Activated CD8-positive, alpha-beta memory T cell treated with anti-CD3 and anti-CD28 coated beads for 48 hours (primary cell): ENCODE results near the gene TMEM81.

Experiments used
- DNase-seq, 3 experiments: peaks; one replicate each; pipeline ENCODE4 v3.0.0-alpha.2; 2020; ENCODE audit warnings: low read depth in 2 of 3, low spot score in 2 of 3

The TMEM81 gene

GRCh38 chr1:205061227-205061626 lies 23.0 kb downstream of the TMEM81 start:
- DNase-seq, result no peak

DNA sequence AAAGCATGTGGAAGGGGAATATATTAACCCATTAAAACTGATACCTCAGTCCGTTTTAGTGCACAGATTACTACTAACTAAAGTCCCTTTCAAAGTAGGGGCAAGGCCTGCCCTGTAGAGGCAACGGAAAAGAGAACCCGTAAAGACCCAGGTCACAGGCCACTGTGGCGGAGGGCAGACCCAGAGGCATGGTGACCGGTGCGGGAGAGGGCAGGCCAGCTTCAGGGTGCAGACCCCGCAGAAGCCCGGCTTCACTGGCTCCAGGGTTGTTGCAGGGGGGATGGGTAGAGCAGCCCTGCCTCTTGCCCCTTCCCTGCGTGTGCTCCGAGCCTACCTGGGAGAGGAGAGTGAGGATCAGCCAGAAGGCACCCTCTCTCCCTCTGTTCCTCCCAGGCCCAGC lies 23.5 kb downstream of the TMEM81 start:
- no peak for DNase-seq

- DNase-seq, result no peak
These were observed 24.6 kb downstream of the TMEM81 start for GRCh38 chr1:205059660-205060059.

DNA sequence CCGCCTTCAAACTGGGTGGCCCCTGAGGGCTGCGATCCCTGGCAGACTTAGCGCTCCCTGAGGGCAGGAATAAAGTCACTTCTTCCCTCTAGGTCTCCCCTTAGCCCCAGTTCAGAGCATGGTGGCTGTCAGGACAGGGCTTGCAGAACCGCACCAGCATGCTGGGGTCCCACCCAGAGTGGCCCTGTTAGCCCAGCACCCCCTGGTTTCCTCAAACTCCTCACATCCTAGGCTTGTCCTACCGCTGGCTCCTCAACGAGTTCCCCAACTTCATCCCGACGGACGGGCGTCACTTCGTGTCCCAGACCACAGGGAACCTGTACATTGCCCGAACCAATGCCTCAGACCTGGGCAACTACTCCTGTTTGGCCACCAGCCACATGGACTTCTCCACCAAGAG lies 25.4 kb downstream of the TMEM81 start:
- DNase-seq, result no peak

DNA sequence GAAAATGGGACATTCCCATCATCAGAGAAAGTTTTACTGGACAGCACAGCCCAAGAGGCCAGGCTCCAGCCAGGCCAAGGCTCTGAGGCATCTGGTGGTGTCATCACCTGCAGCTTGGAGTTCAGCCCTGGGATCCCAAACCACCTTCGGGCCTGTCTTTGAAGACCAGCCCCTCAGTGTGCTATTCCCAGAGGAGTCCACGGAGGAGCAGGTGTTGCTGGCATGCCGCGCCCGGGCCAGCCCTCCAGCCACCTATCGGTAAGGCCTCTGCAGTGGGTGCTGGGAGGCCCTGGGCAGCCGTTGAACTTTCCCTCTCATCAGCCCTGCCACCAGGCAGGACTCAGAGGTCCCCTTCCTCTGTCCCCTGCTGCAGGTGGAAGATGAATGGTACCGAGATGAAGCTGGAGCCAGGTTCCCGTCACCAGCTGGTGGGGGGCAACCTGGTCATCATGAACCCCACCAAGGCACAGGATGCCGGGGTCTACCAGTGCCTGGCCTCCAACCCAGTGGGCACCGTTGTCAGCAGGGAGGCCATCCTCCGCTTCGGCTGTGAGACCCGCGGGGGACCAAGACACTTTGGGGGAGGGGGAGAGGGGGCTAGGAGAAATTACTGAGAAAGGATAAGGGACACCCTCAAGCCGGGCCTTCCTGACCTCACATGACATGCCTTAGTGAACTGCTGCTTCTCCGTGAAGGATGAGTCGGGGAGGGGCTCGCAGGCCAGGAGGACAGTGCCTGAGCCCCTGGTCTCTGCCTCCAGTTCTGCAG lies 26.3 kb downstream of the TMEM81 start:
- DNase-seq, result no peak

DNA sequence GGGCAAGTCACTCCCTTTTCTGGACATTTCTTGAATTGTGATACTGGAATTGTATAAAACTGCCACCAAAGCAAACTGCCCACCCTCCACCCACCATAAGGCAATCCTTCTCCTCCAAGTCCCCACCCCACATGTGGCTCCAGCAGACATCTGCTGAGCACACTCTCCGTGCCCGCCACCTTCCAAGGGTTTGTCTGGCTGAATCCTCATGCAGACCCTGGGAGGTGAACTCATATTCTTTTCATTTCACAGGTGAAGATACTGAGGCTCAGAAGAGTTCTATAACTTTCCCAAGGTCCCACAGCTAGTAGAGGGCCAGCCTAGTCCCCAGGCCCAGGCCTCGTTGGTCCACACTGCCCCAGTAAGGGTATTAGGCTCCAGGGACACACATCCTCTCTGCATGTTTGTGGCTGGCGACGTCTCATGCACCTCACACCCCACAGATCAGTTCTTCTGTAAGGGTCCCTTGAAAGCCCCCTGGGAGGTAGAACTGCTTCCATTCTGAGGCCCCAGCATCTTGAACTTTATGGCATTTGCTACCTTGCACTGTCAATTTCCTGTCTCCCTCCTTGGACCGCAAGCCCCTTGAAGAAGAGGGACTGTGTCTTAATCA lies 27.2 kb downstream of the TMEM81 start:
- no peak for DNase-seq

GRCh38 chr1:205056188-205056611 lies 28.1 kb downstream of the TMEM81 start:
- DNase-seq, result no peak

DNA sequence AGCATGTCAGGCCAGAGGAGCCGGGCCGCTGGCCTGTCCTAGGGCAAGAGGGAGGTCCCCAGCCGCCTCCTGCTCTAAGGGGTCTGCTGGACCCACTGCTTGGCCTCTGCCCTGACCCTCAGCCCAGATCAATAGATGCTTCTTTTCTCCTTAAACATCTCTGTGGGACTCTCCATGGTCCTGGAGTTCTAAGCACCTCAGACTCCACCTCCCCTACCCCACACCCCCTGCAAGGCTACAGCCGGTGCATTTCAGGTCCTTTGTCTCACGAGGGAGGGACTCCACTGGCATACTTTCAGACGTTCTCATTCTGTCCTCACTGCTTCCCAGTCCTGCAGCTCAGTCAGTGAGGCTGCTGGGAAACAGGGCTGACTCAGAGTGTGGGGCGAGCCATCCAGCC lies 30.2 kb downstream of the TMEM81 start:
- no peak for DNase-seq

GRCh38 chr1:205053296-205053695 lies 31.0 kb downstream of the TMEM81 start:
- DNase-seq, result no peak

- DNase-seq, result no peak
These were observed 31.6 kb downstream of the TMEM81 start for GRCh38 chr1:205052690-205053089.

DNA sequence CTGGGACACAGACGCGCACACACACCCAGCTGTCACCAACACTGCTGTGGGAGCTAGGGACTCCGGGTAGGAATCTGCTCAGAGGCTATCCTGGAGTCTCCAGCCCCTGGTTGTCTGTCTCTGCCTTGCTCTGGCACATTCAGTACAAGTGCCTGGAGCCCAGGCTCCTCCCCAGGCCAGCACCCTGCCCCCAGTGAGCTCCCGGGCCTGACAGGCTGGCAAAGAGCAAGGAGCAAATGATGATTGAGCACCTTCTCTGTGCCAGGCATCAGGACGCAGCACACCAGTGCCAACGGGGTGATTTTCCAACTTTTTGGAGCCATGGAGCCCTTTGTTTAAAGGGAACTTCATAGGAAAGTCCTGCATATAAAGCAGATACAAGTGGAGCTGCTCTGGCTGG lies 34.8 kb downstream of the TMEM81 start:
- DNase-seq, result no peak

DNA sequence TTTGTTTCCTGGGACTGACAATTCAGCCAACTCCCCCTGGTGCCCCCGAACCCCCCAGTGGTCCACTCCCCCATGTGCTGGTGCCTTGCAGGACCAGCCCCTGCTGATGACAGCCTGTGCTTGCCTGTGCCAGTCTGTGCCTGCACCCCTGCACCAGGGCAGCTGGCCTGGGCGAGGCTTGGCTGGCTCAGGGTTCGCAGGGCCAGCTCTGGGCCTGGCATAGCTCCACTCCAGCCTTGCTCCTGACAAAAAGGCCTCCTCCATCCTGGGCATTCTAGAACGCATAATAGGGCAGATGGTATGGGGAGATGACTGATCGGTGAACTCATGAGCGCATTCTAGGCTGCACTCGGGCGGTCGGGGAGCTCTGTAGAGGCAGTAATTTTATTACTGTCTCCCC lies 35.9 kb downstream of the TMEM81 start:
- DNase-seq, result no peak

- DNase-seq, result no peak
These were observed 36.5 kb downstream of the TMEM81 start for GRCh38 chr1:205047764-205048231.

GRCh38 chr1:205046870-205047269 lies 37.4 kb downstream of the TMEM81 start:
- no peak for DNase-seq

GRCh38 chr1:205045146-205045545 lies 39.1 kb downstream of the TMEM81 start:
- DNase-seq, result no peak

GRCh38 chr1:205044741-205045140 lies 39.5 kb downstream of the TMEM81 start:
- DNase-seq, result no peak

DNA sequence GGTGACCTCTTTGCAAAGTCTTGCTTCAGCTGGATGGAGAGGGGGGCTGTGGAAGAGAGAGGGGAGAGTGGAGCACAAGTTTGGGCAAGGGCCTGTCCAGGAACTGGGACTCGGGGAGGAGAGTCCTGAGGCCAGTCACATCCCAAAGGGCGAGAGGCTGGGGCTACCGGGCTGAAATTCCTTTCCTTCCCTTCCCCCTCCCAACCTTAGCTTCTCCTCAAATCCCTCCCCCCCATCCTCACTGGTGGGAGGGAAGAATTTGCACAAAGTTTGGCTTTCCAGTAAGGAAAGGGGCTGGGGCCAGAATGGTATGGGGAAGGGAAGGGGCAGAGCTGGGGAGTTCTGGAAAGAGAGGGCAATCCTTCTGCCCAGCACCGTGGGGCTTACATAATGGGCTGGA lies 40.4 kb downstream of the TMEM81 start:
- no peak for DNase-seq

DNA sequence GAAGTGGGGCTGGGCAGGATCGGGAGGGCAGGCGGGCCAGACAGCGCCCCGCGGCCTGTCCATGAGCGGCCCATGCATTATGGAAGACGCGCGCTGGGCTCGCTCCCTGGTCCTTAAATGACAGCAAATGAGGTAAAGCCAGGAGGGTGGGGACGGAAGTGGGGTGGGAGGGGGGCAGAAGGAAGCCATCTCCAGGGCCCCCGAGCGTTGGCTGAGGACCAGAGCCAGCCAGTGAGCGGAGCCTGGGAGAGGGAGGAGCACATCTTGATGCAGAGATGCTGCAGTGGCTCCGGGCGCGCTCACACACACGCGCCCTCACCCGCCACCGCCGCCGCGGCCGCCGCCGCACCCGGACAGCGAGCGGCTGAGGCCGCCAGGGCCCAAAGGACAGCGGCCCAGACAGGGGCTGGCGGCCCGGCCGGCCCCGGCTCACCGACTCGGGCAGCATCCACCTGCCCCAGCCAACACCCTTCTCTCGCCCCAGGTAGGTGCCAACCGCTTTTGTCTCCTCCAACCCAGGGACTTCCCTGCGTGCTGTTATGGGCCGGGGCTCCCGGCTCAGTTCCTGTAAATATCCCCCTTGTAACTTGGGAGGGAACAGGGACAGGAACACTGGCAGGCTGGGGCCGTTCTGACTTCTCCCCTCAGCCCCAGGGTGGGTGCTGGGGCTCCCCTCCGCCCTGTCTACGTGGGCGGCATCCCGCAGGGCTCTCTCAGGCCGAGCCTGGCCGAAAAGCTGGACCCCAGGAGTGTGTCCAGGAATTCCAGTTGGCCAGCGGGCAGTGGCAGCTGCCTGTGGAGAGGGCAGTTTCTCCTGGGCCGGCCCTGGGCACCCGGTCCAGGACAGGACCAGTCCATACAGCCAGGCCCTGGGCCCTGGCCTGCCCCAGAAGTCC lies 41.1 kb downstream of the TMEM81 start, which contains the start of gene CNTN2:
Gene CNTN2, plus strand, starts transcription at position 302 of the 896 bp plus-strand sequence. CDS start 9,974 bp downstream, outside the sequence.
- no peak for DNase-seq

- DNase-seq, result no peak
These were observed 42.0 kb downstream of the TMEM81 start for GRCh38 chr1:205041998-205042910.

DNA sequence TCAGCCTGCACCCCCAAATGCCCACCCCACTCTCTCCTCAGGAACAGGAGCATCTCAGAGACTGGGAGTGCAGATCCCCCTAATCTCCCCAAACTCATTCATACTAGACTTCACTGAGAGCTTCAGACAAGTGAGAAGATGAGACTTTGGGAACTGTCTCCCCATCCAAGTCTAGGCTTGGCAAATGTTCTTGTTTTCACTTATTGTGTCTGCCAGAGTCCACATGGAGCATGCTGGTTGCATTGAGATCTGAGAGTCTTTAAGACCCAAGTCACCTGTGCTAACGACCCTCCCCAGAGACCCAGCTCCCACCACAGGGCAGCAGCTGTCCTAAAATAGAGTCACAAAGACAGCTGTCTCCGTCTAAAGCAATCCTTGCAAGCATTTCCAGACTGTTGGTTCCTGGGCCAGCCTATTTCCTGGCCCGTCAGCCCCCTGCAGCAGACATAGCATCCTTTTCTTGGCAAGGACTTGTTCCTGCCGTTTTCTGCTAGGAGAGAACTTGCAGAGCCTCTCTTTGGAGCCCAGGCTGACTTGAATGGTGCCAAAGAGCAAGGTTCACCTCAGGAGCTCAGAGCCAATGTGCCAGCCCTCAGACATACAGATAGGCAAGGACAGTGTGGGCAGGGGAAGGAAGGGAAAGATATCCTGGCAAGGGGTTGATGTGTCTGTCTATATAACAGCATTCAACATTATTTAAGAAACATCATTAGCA lies 43.1 kb downstream of the TMEM81 start:
- no peak for DNase-seq
